DMS79 treated with DMSO at 0.1 percent for 48 hours (cell line): ENCODE results near the gene MAP3K12.
A peak's percentile ranks its signal among the peaks of the same experiment; 100 is the strongest.

ENCODE experiments used
- DNase-seq: peaks from one replicate; lab custom pipeline; 2025; lab: John Stamatoyannopoulos, UW

The MAP3K12 gene

DNA sequence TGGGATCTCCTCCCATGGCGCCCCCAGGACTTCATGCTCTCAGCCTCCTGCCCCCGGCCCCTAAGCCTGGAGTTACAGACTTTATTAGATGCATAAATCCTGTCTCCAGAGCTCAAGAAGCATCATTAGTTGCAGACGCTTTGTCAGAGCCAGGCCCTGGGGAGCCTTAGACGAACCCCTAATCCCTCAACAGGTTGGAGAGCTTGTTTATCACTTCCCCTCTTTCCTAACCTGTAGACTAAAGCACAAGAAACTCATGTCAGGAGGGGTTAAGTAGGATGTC, 8.3 kb upstream of the MAP3K12 start:
- no peak for DNase-seq

DNA sequence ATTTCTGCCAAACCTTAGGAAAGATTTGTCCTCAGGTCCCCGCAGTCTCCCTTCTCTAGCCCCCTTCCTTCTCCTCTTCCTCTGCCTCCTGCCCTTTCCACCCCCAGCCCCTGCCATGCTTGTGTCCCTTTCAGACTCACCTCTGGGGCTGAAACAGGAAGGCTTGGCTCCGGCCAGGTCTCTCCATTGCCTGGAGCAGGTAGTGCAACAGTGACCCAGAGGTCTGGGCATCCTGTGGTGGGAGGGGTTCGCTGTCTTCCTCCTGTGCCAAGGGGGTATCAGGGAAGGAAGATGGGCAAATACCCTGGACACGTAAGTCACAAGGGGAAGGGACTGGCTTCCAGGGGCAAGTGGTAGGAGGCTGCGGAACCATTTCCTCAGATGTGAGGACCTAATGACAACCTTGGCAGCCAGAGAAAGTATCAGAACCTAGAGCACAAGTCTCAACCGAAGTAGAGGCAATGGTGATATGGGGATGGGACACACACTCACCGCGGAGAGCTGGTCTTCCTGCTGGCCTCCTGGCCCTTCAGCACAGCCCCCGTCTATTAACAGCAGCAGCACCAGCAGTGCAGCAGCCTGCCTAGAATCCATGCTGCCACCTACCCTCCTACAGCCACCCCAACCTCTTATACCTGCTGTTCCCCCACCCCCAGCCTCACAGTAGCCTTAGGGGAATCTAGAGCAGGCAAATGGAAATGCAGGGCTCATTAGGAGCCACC, 7.8 kb upstream of the MAP3K12 start, which contains the start of gene NPFF:
Gene NPFF, minus strand, starts transcription at position 604 of the 722 bp plus-strand sequence. Its CDS starts 10 bp downstream, at position 594.
- DNase-seq, result no peak

DNA sequence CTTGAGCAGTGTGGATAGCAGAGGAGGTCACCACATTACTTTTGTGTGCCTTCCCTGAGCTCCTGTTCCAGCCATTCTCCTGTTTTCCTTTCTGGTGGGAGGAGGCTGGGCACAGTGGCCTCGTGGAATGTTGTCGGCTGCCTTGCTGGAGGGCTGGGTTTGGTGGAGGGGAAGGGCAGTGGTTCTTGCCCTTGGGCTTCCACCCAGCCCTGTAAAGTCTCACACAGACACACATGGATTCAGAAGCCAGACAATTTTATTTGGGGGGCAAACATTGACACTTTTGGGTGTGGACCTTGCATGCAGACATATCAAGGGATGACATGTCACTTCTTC, 7.2 kb upstream of the MAP3K12 start:
- DNase-seq, result no peak

DNA sequence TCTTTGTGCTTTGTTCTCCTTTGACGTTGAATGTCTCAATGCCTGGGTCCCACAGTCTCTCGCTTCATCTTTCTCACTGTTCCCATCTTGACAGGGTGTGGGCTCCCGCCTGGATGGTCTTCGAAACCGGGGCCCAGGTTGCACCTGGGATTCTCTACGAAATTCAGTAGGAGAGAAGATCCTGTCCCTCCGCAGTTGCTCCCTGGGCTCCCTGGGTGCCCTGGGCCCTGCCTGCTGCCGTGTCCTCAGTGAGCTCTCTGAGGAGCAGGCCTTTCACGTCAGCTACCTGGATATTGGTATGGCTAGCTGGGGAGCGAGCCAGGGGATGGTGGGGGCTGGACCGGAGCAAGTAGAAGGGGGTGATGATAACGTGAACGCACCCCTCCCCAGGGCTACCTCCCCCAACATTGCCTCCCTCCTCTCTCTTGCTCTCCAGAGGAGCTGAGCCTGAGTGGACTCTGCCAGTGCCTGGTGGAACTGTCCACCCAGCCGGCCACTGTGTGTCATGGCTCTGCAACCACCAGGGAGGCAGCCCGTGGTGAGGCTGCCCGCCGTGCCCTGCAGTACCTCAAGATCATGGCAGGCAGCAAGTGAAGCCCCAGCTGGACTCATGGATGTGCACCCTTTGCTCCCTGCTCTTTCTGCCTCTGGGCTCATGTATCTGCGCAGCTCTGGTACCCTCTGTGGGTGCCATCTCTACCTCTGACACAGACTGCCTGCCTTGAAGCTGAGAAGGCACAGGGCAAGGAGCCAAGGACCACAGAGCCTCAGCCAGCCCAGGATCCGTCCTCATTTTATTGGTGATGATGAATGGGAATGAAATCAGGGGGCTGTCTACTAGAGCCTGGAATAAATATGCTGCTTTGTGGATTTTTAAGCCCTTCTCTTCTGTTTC, 6.5 kb upstream of the MAP3K12 start:
- no peak for DNase-seq

DNA sequence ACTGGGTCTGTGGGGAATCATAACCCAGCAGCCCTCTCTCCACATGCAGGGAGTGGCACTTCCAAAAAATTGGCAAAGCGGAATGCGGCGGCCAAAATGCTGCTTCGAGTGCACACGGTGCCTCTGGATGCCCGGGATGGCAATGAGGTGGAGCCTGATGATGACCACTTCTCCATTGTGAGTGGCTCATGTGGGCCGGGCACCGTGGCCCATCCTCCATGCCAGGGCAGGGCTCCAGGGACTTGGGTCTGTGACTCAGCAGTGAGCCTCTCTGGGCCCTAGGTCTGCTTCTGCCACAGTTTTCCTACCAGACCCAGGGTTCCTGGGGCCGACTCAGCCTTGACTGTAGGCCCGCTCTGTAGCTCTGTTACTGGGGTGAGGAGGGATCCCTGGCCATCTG, 5.8 kb upstream of the MAP3K12 start:
- DNase-seq, result no peak

DNA sequence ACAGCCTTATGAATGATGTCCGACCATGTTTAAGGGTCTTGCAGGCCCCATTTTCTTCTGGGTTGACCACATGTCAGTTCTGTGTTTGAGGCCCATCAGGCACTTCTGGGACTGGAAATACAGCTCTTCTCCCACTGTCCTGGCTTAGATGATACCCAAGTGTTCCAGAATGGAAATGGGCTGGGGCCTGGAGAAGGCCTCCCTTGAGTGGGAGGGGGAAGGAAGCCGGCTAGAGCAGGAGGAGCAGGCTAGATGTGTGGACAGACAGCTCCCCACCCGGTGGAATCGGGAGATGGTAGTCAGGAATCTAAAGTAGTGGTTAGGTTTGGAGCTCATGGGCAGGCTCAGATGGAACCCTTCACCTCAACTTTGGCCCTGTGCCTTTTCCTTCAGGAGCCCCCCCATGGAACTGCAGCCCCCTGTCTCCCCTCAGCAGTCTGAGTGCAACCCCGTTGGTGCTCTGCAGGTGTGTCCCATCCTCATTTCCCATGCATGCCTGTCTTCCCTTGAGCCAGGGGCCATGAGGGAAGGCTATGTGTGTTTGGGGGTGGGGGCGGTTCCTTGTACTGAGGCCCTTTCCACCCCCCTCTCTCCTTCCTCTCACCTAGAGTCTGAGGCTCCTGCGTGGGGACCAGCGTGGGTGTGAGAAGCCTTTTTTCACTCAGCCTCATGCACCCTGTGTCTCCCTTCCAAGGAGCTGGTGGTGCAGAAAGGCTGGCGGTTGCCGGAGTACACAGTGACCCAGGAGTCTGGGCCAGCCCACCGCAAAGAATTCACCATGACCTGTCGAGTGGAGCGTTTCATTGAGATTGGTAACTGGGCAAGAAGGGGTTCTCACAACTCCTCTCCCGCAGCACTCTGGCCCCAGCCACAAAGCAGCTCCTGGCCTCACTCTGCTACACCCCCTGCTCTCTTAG, 5.0 kb upstream of the MAP3K12 start:
- DNase-seq, result no peak

DNA sequence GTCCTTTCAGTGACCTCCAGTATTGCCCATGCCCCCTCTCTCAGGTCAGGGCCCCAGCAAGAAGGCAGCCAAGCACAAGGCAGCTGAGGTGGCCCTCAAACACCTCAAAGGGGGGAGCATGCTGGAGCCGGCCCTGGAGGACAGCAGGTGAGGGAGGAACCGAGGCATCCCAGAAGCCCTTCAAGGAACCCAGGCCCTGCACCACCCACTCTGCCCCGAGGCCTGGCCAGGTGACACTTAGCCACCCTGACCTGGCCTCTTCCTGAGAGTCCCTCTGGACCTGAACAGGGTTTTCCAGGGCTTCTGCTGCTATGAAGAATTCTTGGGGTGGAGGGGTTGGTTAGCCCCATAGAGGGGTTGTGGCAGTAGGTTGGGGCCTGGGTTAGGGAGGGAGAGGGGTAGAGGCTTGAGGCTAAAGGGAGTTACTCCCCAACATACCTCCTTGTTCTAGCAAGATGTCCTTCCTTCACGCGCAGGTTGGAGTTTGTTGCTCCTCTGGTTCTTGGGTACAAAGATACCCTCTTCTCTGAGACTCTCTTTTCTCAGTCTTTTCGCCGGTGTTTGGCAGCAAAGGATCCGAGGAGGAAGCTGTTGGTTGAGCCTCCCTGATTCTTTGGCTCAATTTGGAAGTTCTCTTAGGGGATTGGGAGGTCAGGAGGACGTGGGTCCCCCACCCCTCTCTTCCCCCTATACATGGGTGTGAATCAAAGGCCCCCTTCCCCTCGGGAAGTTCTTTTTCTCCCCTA, 3.9 kb upstream of the MAP3K12 start:
- no peak for DNase-seq

DNA sequence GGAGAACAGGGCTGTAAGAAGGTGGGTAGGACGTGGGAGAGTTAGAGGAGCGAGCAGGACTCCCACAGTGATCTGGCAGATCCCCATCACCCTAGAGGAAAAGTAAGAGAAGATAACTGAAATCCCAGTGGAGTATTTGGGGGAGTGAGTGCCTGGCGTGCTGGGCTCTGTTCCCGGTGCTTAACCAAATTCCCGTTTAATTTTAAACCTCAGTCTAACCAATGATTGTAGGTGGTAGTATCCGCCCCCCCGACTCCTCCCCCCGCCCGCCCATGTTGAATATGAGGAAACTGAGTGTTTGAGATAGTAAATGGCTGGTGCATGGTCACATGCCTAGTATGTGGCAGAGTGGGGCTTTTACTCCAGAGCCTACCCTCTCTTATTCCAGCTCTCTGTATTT, 3.1 kb upstream of the MAP3K12 start:
- no peak for DNase-seq

DNA sequence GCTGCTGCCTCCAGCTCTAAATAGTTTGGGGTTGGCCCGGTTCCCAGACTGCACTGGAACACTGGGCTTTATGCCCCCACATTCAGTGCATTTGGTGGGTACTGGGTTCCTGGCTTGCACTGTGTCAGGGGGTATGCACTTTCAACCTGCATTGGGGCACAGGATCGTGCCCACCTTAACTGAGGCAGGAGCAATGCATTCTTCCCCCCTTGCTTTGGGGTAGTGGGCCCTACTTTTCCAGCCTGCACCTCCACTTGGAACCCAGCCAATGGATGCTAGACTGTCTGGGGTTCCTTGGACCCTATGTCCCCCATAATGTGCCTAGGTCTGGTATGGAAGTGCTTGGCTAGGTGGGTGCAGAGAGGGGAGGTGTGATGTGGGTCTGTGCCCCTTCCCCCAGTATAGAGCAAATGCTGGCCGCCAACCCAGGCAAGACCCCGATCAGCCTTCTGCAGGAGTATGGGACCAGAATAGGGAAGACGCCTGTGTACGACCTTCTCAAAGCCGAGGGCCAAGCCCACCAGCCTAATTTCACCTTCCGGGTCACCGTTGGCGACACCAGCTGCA, 2.4 kb upstream of the MAP3K12 start:
- DNase-seq, result no peak

DNA sequence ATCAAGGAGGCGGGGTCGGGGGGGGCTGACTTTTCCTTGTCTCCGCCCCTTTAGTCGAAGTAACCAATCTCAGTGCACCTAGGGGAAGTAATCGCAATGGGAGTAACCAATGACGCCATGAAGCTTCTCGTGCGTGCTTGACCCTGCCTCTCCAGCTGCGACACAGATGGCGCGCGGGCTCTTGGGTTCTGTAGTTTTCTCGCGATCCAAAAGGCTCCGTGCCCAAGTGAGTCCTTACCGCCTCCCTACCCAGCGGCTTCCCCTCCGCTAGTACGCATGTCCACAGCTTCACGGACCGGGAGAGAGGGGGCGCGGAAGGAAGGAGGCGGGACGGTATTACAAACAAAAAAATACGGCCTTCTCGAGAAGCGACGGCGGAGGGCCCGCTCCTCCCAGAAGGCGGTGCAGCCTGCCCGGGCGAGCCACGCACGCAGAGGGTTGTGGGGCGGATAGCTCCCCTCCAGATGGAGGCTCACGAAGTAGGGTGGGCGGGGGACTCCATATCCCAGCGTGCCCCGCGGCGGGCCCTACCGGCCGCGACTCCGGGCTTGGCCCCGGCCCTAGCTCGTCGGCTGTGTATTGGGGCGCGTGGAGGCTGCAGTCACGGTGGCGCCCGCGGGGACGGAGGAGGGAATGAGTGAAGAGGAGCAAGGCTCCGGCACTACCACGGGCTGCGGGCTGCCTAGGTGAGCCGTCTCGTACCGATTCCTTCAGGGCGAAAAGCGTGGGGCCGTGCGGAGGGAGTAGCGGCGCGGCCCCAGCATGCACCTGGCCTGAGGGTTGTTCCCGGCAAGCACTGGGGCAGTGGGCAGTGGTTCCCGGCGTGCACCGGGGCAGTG, 1.7 kb upstream of the MAP3K12 start, which contains the start of gene TARBP2:
Gene TARBP2, plus strand, starts transcription at position 508 of the 839 bp plus-strand sequence. Its CDS starts 126 bp downstream, at position 634.
- peak; percentile 81 for DNase-seq

DNA sequence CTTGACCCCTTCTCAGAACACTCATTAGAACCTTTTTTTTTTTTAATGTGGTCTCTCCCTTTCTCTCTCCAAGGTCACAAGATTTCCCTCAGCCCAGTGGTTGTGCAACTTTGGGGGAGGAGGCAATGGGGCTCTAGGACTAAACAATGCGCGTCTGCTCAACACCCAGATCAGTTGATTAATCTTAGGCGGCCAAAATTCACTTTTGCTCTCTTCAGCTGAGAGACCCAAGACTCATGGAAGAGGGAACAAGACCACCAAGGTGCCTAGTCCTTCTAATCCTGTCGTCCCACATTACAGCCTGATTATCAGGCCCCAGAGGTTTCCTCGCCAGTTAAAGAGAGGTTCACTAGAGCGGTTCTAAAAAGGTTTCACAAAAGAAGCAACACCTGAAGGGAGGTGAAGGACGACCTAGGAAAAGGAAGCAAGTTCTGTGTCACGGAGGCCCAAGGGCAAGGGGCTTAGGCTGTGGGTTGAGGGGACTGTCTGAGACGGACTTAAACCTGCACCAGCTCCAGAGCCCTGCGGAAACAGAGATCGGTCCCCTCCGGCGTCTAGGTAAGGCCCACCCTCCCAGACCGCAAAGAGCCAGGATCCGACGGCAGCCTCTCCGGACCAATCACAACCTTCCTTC, 1.0 kb upstream of the MAP3K12 start:
- no peak for DNase-seq

DNA sequence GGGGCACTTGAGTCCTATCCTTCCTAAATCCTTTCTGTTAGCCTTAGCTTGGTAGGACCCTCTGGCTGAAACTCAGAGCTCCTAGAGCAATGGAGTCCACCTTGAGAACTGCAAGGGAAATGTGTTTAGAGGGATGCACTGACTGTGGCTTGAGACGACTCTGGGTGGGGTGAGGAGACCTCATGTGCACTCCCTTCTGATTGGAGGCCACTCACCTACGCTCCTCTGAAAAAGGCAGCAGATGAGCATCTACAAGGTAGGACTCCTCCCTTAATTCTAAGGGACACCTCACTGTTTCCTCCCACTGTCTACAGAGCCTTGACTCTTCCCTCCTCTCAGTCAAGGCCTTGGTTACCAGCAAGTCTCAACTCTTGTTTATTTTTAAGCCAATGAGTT, 1.0 kb downstream of the MAP3K12 start:
- DNase-seq, result no peak

DNA sequence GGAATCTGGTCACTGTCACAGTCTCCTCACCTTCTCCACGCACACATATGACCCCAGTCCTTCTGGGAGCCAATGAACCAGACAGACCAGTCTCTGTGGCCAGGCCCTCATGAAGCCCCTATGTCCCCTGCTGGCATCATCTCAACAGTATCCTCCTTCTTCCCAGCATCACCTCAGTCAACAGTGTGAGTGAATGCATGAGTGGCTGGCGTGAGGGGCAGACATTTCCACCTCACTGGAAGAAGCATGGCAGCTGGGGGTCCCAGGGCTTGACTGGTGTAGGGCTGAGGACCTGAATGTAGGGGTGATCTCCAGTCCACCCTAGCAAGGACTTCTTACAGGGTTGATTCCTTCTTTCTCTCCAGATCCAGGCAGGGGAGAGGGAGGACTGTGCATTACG, 1.8 kb downstream of the MAP3K12 start:
- DNase-seq, result no peak

DNA sequence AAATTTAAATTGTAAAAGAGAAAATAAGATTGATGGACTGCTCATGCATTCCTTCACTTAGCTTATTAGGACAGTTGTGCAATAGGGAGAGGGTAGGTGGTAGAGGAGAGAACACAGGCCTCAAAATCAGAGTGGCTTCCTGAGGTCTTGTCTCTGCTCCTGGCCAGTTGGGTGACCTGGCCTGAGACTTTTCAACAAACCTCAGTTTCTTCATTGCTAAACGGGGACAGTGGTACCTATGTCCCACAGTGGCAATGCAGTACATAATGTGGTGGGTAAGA, 2.6 kb downstream of the MAP3K12 start:
- DNase-seq, result no peak

DNA sequence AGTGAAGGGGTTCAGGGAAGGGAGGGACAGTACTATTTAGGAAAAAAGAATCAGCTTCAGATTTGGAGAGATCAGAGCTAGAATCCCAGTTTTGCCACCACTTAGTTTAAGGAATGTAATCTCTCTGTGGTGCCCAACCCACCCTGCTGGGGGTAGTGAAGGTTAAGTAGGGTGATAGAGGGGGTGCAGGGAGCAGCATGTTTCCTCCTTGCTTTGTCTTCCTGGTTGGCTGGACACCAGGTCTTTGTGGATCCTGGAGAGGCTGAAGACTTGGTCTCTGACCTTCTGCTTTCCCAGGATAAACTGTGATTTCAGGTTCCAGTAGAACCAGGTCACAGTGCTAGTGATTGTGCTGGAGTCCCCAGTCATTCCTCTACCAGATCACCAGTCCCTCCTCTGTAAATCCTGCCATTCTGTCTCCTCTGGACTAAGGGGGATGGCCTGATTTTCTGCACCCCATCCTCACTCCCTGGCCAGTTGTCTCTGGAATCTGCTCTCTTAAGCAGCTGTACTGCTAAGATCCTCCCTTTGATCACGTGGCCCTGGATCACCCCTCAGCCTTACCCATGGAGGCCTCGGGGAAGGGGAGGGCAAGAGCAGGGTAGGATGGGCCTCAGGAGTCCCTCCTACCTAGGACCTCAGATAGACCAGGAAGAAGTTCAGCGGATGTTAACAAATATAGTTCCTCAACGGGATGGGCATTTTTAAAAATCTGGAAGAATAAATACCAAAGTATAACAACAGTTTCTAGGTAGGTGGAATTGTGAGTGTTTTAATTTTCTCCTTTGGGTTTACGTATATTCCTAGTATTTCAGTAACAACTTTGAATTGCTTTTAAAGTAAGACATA, 3.1 kb downstream of the MAP3K12 start:
- DNase-seq, result no peak

DNA sequence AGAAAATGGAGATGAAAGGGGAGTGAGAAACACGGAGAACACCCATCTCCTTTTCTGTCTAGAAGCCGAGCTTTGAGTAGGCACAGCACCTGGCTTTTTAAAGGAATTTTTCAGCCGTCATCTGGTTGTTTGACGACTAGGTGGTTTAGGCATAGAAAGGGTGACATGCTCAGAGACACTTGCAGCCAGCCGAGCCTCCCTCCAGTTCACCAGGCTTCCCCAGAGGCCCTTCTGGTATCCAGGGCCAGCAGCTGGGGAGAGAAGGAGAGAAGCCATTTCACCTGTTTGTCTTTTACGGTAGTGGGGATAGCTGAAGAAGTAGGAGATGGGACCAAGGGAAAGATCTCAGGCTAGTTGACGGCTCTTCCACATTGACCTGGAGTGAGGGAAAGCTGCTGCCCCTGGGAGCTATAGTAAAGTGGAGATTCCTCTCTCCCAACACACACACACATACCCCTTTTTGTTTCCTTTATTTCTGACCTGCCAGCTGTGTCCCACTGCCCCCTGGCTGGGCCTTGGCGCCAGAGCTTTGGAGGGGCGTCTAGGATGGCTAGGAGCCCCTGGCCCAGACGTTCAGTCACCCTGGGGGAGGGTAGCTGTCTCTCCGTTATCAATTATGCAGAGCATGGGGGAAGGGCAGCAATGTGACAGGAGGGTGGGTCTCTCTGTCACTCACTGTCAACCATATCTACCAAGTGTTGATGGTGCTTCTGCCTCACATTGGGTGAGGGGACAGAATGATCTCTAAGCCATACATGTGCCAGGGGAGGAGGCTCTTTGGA, 5.5 kb downstream of the MAP3K12 start:
- no peak for DNase-seq

DNA sequence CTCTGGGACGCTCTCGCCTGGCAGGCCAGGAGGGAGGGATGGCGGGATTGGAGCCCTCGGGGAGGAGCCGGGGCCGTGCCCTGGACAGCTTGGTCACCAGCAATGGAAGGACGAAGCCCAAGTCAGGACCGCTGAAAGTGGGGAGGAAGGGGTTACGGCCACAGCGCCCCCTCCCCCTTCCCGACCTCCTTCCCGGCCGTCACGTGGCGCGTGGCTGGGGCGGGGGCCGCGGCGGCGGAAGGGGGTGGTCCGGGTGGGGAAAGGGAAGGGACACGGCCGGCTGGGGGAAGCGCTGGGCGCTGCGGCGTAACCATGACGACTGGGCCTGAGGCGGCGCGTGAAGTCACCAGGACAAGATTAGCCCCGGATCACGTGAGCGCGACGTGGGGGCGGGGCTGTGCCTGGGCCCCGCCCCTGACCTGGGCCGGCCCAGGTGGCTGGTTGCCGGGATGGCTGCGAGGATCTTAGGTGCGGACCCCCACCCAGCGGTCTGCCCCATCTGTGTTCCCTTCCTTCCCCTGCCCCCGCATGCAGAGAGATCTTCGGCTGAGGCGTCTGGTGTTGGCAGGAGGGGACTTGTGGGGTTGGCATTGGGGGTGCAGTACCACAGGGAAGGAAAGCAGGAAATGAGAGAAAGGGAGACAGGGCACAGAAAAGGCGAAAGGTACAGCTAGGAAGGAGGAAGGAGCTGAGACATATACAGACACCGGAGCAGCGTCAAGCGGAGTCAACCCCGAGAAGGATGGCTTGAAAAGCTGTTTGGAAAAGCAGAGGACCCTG, 6.2 kb downstream of the MAP3K12 start:
- DNase-seq, result peak; percentile 57

DNA sequence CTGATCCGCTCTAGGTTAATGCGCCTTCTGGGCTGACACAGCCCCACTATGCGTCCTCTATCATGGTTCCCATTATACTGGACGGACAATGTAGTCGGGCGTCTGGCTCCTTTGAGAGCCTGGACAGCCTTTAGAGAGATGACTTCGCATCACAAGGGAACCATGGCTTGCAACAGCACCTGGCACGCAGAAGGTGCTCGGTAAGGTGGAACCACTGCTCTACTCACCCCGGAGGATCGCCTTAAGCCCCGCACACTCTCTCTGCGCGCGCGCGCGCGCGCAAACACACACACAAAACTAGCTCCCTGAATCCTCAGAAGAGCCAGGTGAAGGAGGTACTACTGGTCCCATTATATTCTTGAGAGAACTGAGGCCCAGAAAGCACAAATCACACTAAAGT, 7.1 kb downstream of the MAP3K12 start:
- DNase-seq, result no peak
